MM.1S (cell line): Measurements from ENCODE around the gene MYZAP.

Source experiments
- EZH2 ChIP-seq: fragments of 300-600 bp; sonication (generic); optimal IDR thresholded peaks from 2 replicates; pipeline ENCODE3; 2017; ENCODE audit warnings: low read depth, mild to moderate bottlenecking, antibody characterized with exemption, low read length, mixed read lengths
- EZH2phosphoT487 ChIP-seq: fragments of 300-600 bp; sonication (generic); IDR thresholded peaks from 2 replicates; pipeline ENCODE4 v1.6.1; 2018; ENCODE audit warnings: antibody characterized with exemption, low read length
- TF ChIP-seq, protein P1 (sequence below): fragments of 300-600 bp; sonication (generic); IDR thresholded peaks from 2 replicates; pipeline ENCODE4 v1.5.1; 2016; ENCODE audit warnings: antibody characterized with exemption, low read length, mixed read lengths

GRCh38 chr15:57548835-57549234 lies 42.9 kb upstream of the MYZAP start:
- TF ChIP-seq, protein P1, sequence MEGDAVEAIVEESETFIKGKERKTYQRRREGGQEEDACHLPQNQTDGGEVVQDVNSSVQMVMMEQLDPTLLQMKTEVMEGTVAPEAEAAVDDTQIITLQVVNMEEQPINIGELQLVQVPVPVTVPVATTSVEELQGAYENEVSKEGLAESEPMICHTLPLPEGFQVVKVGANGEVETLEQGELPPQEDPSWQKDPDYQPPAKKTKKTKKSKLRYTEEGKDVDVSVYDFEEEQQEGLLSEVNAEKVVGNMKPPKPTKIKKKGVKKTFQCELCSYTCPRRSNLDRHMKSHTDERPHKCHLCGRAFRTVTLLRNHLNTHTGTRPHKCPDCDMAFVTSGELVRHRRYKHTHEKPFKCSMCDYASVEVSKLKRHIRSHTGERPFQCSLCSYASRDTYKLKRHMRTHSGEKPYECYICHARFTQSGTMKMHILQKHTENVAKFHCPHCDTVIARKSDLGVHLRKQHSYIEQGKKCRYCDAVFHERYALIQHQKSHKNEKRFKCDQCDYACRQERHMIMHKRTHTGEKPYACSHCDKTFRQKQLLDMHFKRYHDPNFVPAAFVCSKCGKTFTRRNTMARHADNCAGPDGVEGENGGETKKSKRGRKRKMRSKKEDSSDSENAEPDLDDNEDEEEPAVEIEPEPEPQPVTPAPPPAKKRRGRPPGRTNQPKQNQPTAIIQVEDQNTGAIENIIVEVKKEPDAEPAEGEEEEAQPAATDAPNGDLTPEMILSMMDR = no peak
- TF ChIP-seq EZH2phosphoT487 = no peak
- TF ChIP-seq EZH2 = no peak
